H1 (cell line): Measurements from ENCODE around the gene APOL3. TPM values are rescaled to one million over a fixed set of nuclear protein-coding genes. Genes with fewer than 3 reads are reported as not detected.

Source experiments
- CTCF ChIA-PET: fragments of 300-600 bp; sonication (Branson Sonifier 250); formaldehyde crosslinking; loops from one replicate; lab custom pipeline; 2021; ENCODE audit not compliant: partially characterized antibody; lab: Charles Lee
- POLR2A ChIA-PET: fragments of 300-600 bp; sonication (Branson Sonifier 250); formaldehyde crosslinking; loops from one replicate; lab custom pipeline; 2021; ENCODE audit warnings: inconsistent platforms; ENCODE audit not compliant: partially characterized antibody; lab: Charles Lee
- DNase-seq, 2 experiments: peaks; one replicate each; pipeline versions ENCODE4 v3.0.0 to v3.0.0-alpha.2; 2010 to 2022; ENCODE audit warnings: low spot score in 2 of 2, low read depth in 1 of 2, mixed read lengths in 1 of 2
- FAIRE-seq: peaks from 2 replicates; lab custom pipeline; 2011; peaks lifted over from hg19 to GRCh38; lab: Jason Lieb, UNC
- H2AFZ ChIP-seq: 2 replicates; pipeline ENCODE4 v1.8.1; 2012; ENCODE audit warnings: low read length, inconsistent platforms
- H2AK5ac ChIP-seq: 2 replicates; pipeline ENCODE4 v1.6.1; 2013; ENCODE audit warnings: low read depth, low read length
- H2BK120ac ChIP-seq: replicated peaks from 2 replicates; pipeline ENCODE3; 2013; ENCODE audit warnings: low read depth, low read length, inconsistent platforms
- H2BK12ac ChIP-seq: 2 replicates; pipeline ENCODE4 v1.6.1; 2013; ENCODE audit warnings: low read depth, low read length
- H2BK15ac ChIP-seq: 2 replicates; pipeline ENCODE4 v1.6.1; 2013; ENCODE audit warnings: low read length
- H2BK20ac ChIP-seq: 2 replicates; pipeline ENCODE4 v1.6.1; 2013; ENCODE audit warnings: low read length
- H2BK5ac ChIP-seq: 2 replicates; pipeline ENCODE4 v1.6.1; 2013; ENCODE audit warnings: low read depth, low read length
- H3K14ac ChIP-seq: 2 replicates; pipeline ENCODE4 v1.6.1; 2013; ENCODE audit warnings: inconsistent platforms; ENCODE audit not compliant: insufficient read length
- H3K18ac ChIP-seq: 2 replicates; pipeline ENCODE4 v1.6.1; 2013; ENCODE audit warnings: low read length; ENCODE audit errors: extremely low read depth
- H3K23ac ChIP-seq: 2 replicates; pipeline ENCODE4 v1.6.1; 2013; ENCODE audit warnings: inconsistent platforms; ENCODE audit not compliant: insufficient read length
- H3K23me2 ChIP-seq: 2 replicates; pipeline ENCODE4 v1.6.1; 2013; ENCODE audit warnings: low read depth, low read length
- H3K27ac ChIP-seq: 2 replicates; pipeline ENCODE4 v1.6.1; 2011; ENCODE audit warnings: low read depth, low read length, inconsistent platforms
- H3K27me3 ChIP-seq, 4 experiments: replicated peaks in 1 of 4; 1 replicate in 1 of 4; 2 replicates in 3 of 4; pipeline versions ENCODE4 v1.6.1 to v1.8.1; 2011 to 2013; ENCODE audit warnings: low read length in 3 of 4, mild to moderate bottlenecking in 3 of 4, inconsistent platforms in 2 of 4, mixed read lengths in 2 of 4, moderate library complexity in 1 of 4; ENCODE audit not compliant: control insufficient read depth in 3 of 4, insufficient read depth in 3 of 4; ENCODE audit errors: extremely low read depth in 1 of 4
- H3K36me3 ChIP-seq, 4 experiments: 2 replicates each; pipeline versions ENCODE4 v1.6.1 to v1.8.1; 2011 to 2013; ENCODE audit warnings: mild to moderate bottlenecking in 4 of 4, low read length in 3 of 4, moderate library complexity in 2 of 4, control low read depth in 1 of 4, inconsistent platforms in 1 of 4; ENCODE audit not compliant: insufficient read depth in 4 of 4, control insufficient read depth in 2 of 4
- H3K4ac ChIP-seq: replicated peaks from 2 replicates; pipeline ENCODE3; 2013; ENCODE audit warnings: low read length, low read depth, mixed read lengths, inconsistent platforms; ENCODE audit not compliant: insufficient read length
- H3K4me1 ChIP-seq, 4 experiments: replicated peaks in 1 of 4; 1 replicate in 1 of 4; 2 replicates in 3 of 4; pipeline versions ENCODE4 v1.6.1 to v1.8.1; 2011 to 2013; ENCODE audit warnings: low read length in 3 of 4, inconsistent platforms in 2 of 4, mixed read lengths in 1 of 4; ENCODE audit not compliant: insufficient read depth in 4 of 4, control insufficient read depth in 3 of 4
- H3K4me2 ChIP-seq, 2 experiments: 2 replicates each; pipeline versions ENCODE4 v1.6.1 to v1.8.1; 2011 to 2013; ENCODE audit warnings: low read depth in 2 of 2, low read length in 2 of 2, control low read depth in 1 of 2, inconsistent platforms in 1 of 2, mild to moderate bottlenecking in 1 of 2; ENCODE audit not compliant: insufficient read depth in 1 of 2
- H3K4me3 ChIP-seq, 4 experiments: fragments of 200-600, 300-600 bp in 1 of 4; sonication (generic), shearing (Covaris generic), sonication (Bioruptor Twin) in 1 of 4; 2 replicates each; pipeline versions ENCODE4 v1.5.1 to v1.8.1; 2011 to 2016; ENCODE audit warnings: low read length in 4 of 4, low read depth in 3 of 4, control low read depth in 2 of 4, inconsistent platforms in 2 of 4, mild to moderate bottlenecking in 2 of 4, mixed read lengths in 1 of 4, moderate library complexity in 1 of 4; ENCODE audit not compliant: insufficient read depth in 2 of 4; ENCODE audit errors: extremely low read depth in 1 of 4
- H3K56ac ChIP-seq: replicated peaks from 2 replicates; pipeline ENCODE3; 2013; ENCODE audit warnings: low read depth, mild to moderate bottlenecking, mixed read lengths, low read length, inconsistent platforms; ENCODE audit not compliant: insufficient read length
- H3K79me1 ChIP-seq: 2 replicates; pipeline ENCODE4 v1.6.1; 2013; ENCODE audit warnings: low read depth, low read length, control low read depth
- H3K79me2 ChIP-seq, 2 experiments: 2 replicates each; pipeline versions ENCODE4 v1.6.1 to v1.8.1; 2012 to 2013; ENCODE audit warnings: low read length in 2 of 2, mild to moderate bottlenecking in 2 of 2, inconsistent platforms in 1 of 2; ENCODE audit not compliant: insufficient read depth in 2 of 2, control insufficient read depth in 1 of 2
- H3K9ac ChIP-seq, 4 experiments: replicated peaks in 1 of 4; 1 replicate in 1 of 4; 2 replicates in 3 of 4; pipeline versions ENCODE4 v1.6.1 to v1.8.1; 2011 to 2013; ENCODE audit warnings: low read depth in 3 of 4, low read length in 3 of 4, control low read depth in 2 of 4, mild to moderate bottlenecking in 2 of 4, moderate library complexity in 2 of 4, inconsistent platforms in 1 of 4; ENCODE audit errors: extremely low read depth in 1 of 4
- H3K9me3 ChIP-seq, 2 experiments: 2 replicates each; pipeline versions ENCODE4 v1.6.1 to v1.8.1; 2012 to 2013; ENCODE audit warnings: mild to moderate bottlenecking in 2 of 2, moderate library complexity in 2 of 2, control low read depth in 1 of 2, inconsistent platforms in 1 of 2, low read depth in 1 of 2, low read length in 1 of 2, mixed read lengths in 1 of 2; ENCODE audit not compliant: insufficient read depth in 2 of 2
- H4K20me1 ChIP-seq, 2 experiments: replicated peaks in 1 of 2; 2 replicates each; pipeline versions ENCODE3 to v1.8.1; 2011 to 2013; ENCODE audit warnings: inconsistent platforms in 2 of 2, low read length in 2 of 2, mild to moderate bottlenecking in 1 of 2; ENCODE audit not compliant: insufficient read depth in 2 of 2, control insufficient read depth in 1 of 2
- H4K5ac ChIP-seq: 2 replicates; pipeline ENCODE4 v1.6.1; 2013; ENCODE audit warnings: low read length, low read depth, mixed read lengths, inconsistent platforms; ENCODE audit not compliant: insufficient read length
- H4K8ac ChIP-seq: 2 replicates; pipeline ENCODE4 v1.8.0; 2013; ENCODE audit warnings: mild to moderate bottlenecking, moderate library complexity, low read length, inconsistent platforms; ENCODE audit not compliant: insufficient read depth; ENCODE audit errors: extremely low read depth
- H4K91ac ChIP-seq: replicated peaks from 2 replicates; pipeline ENCODE3; 2013; ENCODE audit warnings: low read length, mixed read lengths, inconsistent platforms; ENCODE audit not compliant: insufficient read length
- CTBP2 ChIP-seq: IDR thresholded peaks from 2 replicates; pipeline ENCODE4 v1.7.0; 2011; ENCODE audit warnings: borderline replicate concordance, mild to moderate bottlenecking, moderate library complexity, mixed read lengths, low read length; ENCODE audit not compliant: insufficient read depth, insufficient read length
- NANOG ChIP-seq: IDR thresholded peaks from 2 replicates; pipeline ENCODE4 v1.6.1; 2011; ENCODE audit warnings: low read length, low read depth, mild to moderate bottlenecking, inconsistent platforms; ENCODE audit not compliant: insufficient read depth, poor library complexity, severe bottlenecking
- NRF1 ChIP-seq: IDR thresholded peaks from 2 replicates; pipeline ENCODE4 v1.6.1; 2011; ENCODE audit warnings: mild to moderate bottlenecking, low read depth, low read length, improper control_type of control experiment
- RAD21 ChIP-seq, 2 experiments: IDR thresholded peaks in 1 of 2; conservative IDR thresholded peaks in 1 of 2; 2 replicates each; pipeline ENCODE4 v1.6.1; 2011; ENCODE audit warnings: low read depth in 2 of 2, low read length in 2 of 2, improper control_type of control experiment in 1 of 2, inconsistent platforms in 1 of 2, mild to moderate bottlenecking in 1 of 2, moderate library complexity in 1 of 2
- RXRA ChIP-seq: IDR thresholded peaks from 2 replicates; pipeline ENCODE4 v1.6.1; 2011; ENCODE audit warnings: low read depth, mild to moderate bottlenecking, low read length, moderate library complexity; ENCODE audit not compliant: insufficient read depth
- TBP ChIP-seq: IDR thresholded peaks from 2 replicates; pipeline ENCODE4 v1.6.1; 2011; ENCODE audit warnings: low read depth, low read length, improper control_type of control experiment
- USF2 ChIP-seq: IDR thresholded peaks from 2 replicates; pipeline ENCODE4 v1.6.1; 2011; ENCODE audit warnings: low read length, improper control_type of control experiment
- WGBS, 2 experiments: shearing (Covaris generic) in 1 of 2; methylation state at CpG; one replicate each; pipeline versions ENCODE4 v1.1.6 to v1.1.7; 2013 to 2015; ENCODE audit warnings: low lambda C conversion rate in 2 of 2, mixed read lengths in 2 of 2, inconsistent platforms in 1 of 2, low coverage in 1 of 2, missing lambda C conversion rate in 1 of 2; ENCODE audit not compliant: insufficient replicate concordance in 2 of 2, insufficient coverage in 1 of 2, insufficient read length in 1 of 2; ENCODE audit errors: extremely low coverage in 1 of 2, missing lambda C conversion rate in 1 of 2; 5-methylcytosine and 5-hydroxymethylcytosine counted together
- polyA plus RNA-seq, 7 experiments: library from polyadenylated mRNA; depleted of rRNA in 3 of 7; stranded (reverse) in 5 of 7; unstranded in 2 of 7; fragments of >200 nt in 5 of 7; fragments of 200-250 nt in 2 of 7; gene quantifications; 1 replicate in 5 of 7; 2 replicates in 1 of 7; 4 replicates in 1 of 7; pipeline versions ENCODE4 v1.2.1 to v1.2.3, GENCODE V29; 2011 to 2013; ENCODE audit warnings: missing spikeins in 2 of 7, mixed read lengths in 2 of 7
- total RNA-seq: library from RNA; stranded (reverse); fragmentation: NEBNext Ultra II Directional; extraction: Animal tissue kit (Norgen Biotek cat#: 25700); gene quantifications from 2 replicates; pipeline ENCODE4 v1.2.1, GENCODE V29; 2021
- TF ChIP-seq, protein P1 (sequence below): IDR thresholded peaks from 2 replicates; pipeline ENCODE4 v1.6.1; 2012; ENCODE audit warnings: inconsistent platforms

APOL3 gene
- total and polyA plus RNA-seq, 2 of the 8 experiments (the other 6 are each of a cell fraction or from before 2014, with no cell fraction given): 0.12 TPM; not detected in 1

- Histone ChIP-seq H3K18ac (no peak overlapping the region), H2BK12ac (no peak overlapping the region), H3K79me2 (no peaks in the 10 kb centered on the region), H2BK5ac (no peak overlapping the region), H2AK5ac (no peak overlapping the region), H2BK120ac (no peak overlapping the region), H4K91ac (no peak overlapping the region), H3K27ac (no peak overlapping the region), H3K23me2 (no peaks in the 10 kb centered on the region), H2BK15ac (no peak overlapping the region), H2AFZ (no peak overlapping the region), H3K14ac (no peak overlapping the region), H3K9me3 (no peaks in the 10 kb centered on the region), H3K4me1 (peaks cover 0 to 7% (median 4%) of the 10 kb centered on the region in 4 experiments; a peak in 5 of 7 replicates), H3K27me3 (no peaks in the 10 kb centered on the region), H4K20me1 (no peaks in the 10 kb centered on the region), H3K56ac (no peak overlapping the region), H3K9ac (no peak overlapping the region), H2BK20ac (no peak overlapping the region), H3K4ac (no peak overlapping the region), H3K4me3 (no peak overlapping the region), H3K4me2 (no peak overlapping the region), H4K8ac (no peak overlapping the region), H3K36me3 (no peaks in the 10 kb centered on the region), H4K5ac (no peak overlapping the region), H3K23ac (no peak overlapping the region), H3K79me1 (no peaks in the 10 kb centered on the region)
- TF ChIP-seq, protein P1, sequence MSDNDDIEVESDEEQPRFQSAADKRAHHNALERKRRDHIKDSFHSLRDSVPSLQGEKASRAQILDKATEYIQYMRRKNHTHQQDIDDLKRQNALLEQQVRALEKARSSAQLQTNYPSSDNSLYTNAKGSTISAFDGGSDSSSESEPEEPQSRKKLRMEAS: no peak
- TF ChIP-seq USF2 (no peak), RXRA (no peak), RAD21 (IDR thresholded peaks at IDR 0.05 in 1 of 2, conservative IDR thresholded peaks at IDR 0.05 in 1 of 2; ENCODE audit: low read depth in 2 of 2, low read length in 2 of 2) (no peak), NRF1 (no peak), TBP (no peak), NANOG (no peak), CTBP2 (no peak)
- DNase-seq (no peak), FAIRE-seq (no peak)
- ChIA-PET CTCF (interaction anchor here (1.5 to 1.9 kb wide), 3 partner anchors 8 to 41 kb away, joined by 3 to 4 read pairs (median 3); no protein-coding TSS in a partner anchor), POLR2A (interaction anchor here (0.7 kb wide), 1 partner anchor 14 kb away, joined by 3 read pairs; no protein-coding TSS in a partner anchor)
- 73% methylated on average over 7 of the region's 8 CpGs; no CpG with 5 or more reads in 1 of the 2 experiments for WGBS, 2 experiments
Observed at GRCh38 chr22:36107436-36107835, 53.1 kb downstream of the APOL3 start.
